PFSK-1 (cell line): Measurements from ENCODE around the gene NOVA2.

Experiments
- FOXP2 ChIP-seq: optimal IDR thresholded peaks from 2 replicates; pipeline ENCODE3; 2011; ENCODE audit warnings: borderline replicate concordance, control low read depth, inconsistent platforms; ENCODE audit not compliant: insufficient read depth; ENCODE audit errors: extremely low read length, extremely low read depth
- POLR2AphosphoS5 ChIP-seq: IDR thresholded peaks from 2 replicates; pipeline ENCODE4 v1.6.1; 2012; ENCODE audit warnings: low read depth, mild to moderate bottlenecking, control low read depth, low read length, moderate library complexity
- REST ChIP-seq, 2 experiments: IDR thresholded peaks; 2 replicates each; pipeline versions ENCODE4 v1.6.1 to v1.8.0; 2011 to 2012; ENCODE audit warnings: low read depth in 2 of 2, low read length in 2 of 2, control low read depth in 1 of 2, inconsistent platforms in 1 of 2, mild to moderate bottlenecking in 1 of 2, moderate library complexity in 1 of 2; ENCODE audit not compliant: insufficient read depth in 1 of 2
- SIN3A ChIP-seq: IDR thresholded peaks from 2 replicates; pipeline ENCODE4 v1.6.1; 2012; ENCODE audit warnings: mild to moderate bottlenecking, low read length, moderate library complexity, borderline replicate concordance; ENCODE audit not compliant: insufficient read depth
- TAF1 ChIP-seq: IDR thresholded peaks from 2 replicates; pipeline ENCODE4 v1.6.1; 2012; ENCODE audit warnings: low read length, control low read depth, borderline replicate concordance; ENCODE audit not compliant: insufficient read depth

The NOVA2 gene

GRCh38 chr19:45899253-45899652 is 74.4 kb downstream of the NOVA2 start:
- TF ChIP-seq FOXP2 (no peak), TAF1 (no peak), POLR2AphosphoS5 (no peak), SIN3A (no peak), REST (IDR thresholded peaks at IDR 0.05; ENCODE audit: insufficient read depth in 1 of 2, low read depth in 2 of 2, low read length in 2 of 2) (no peak)

GRCh38 chr19:45897261-45897812 is 76.3 kb downstream of the NOVA2 start:
- TF ChIP-seq TAF1 (no peak), REST (IDR thresholded peaks at IDR 0.05; ENCODE audit: insufficient read depth in 1 of 2, low read depth in 2 of 2, low read length in 2 of 2) (no peak), POLR2AphosphoS5 (no peak), SIN3A (no peak)

- TF ChIP-seq FOXP2 = no peak
- TF ChIP-seq TAF1 = no peak
- TF ChIP-seq POLR2AphosphoS5 = no peak
- no peak for TF ChIP-seq REST (IDR thresholded peaks at IDR 0.05; ENCODE audit: insufficient read depth in 1 of 2, low read depth in 2 of 2, low read length in 2 of 2)
- no peak for TF ChIP-seq SIN3A
Measured at GRCh38 chr19:45895519-45895972, 78.1 kb downstream of the NOVA2 start.

GRCh38 chr19:45890877-45891276 is 82.8 kb downstream of the NOVA2 start:
- TF ChIP-seq POLR2AphosphoS5 = no peak
- no peak for TF ChIP-seq REST (IDR thresholded peaks at IDR 0.05; ENCODE audit: insufficient read depth in 1 of 2, low read depth in 2 of 2, low read length in 2 of 2)
- TF ChIP-seq FOXP2 = no peak
- no peak for TF ChIP-seq TAF1
- TF ChIP-seq SIN3A = no peak
